VCaP (cell line): Measurements from ENCODE around the gene HNRNPH3.

Source experiments
- H3K27ac ChIP-seq: fragments of 450-650 bp; 2 replicates; pipeline ENCODE4 v1.5.1; 2017
- CTCF ChIP-seq: fragments of 450-650 bp; conservative IDR thresholded peaks from 2 replicates; pipeline ENCODE4 v1.5.1; 2017; ENCODE audit warnings: mild to moderate bottlenecking, moderate library complexity

The HNRNPH3 gene

DNA sequence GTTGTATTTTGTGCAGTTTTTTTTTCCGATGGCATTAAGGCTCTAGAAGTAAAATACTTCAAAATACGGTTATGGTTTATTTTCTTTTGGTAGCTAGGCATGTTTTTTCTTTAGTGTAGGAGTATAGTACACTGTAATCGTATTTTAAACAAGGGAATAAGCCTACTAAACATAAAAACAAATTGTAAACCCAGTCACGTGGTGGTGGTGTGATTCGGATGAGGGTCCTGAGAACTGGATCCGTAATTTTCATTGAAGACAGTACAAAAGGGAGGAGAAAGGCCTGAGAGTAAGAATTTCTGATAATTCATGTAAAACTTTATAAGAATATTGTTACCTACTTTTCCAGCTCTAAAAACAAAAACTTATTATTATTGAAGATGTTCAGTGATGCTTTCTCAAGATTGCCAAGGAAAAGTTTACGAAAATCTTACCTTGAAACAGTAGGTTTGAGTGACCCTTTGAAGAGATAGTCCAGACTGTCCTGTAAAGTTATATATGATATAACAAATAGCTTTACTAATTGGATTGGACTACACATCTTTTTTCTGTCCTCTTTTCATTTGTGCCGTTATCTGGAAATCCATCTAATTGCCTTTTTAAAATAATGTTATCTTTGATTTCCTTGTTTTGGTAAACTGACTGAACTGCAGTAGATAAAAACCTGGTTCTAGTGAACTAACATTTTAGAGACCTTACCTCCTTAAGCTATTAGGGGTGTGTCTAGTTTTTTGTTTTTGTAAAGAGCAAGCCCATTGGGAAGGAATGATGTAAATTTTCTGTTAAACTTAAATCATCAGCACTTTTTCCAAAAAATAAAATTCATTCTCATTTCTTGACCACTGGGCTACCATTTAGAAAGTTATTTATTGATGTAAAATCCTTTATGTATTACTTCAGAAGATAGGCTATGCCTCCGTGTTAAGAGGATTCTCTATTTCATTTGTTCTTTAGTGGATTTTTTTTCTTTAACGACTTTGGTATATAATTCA is 1.9 kb downstream of the HNRNPH3 start:
- H3K27ac ChIP-seq: peak overlapping the region; percentile 98

GRCh38 chr10:68334672-68335467 is 3.0 kb downstream of the HNRNPH3 start:
- TF ChIP-seq CTCF: no peak
- peak overlapping the region; percentile 98 for H3K27ac ChIP-seq

More for the DNA sequence above, 1.9 kb downstream of the HNRNPH3 start:
- TF ChIP-seq CTCF: no peak

DNA sequence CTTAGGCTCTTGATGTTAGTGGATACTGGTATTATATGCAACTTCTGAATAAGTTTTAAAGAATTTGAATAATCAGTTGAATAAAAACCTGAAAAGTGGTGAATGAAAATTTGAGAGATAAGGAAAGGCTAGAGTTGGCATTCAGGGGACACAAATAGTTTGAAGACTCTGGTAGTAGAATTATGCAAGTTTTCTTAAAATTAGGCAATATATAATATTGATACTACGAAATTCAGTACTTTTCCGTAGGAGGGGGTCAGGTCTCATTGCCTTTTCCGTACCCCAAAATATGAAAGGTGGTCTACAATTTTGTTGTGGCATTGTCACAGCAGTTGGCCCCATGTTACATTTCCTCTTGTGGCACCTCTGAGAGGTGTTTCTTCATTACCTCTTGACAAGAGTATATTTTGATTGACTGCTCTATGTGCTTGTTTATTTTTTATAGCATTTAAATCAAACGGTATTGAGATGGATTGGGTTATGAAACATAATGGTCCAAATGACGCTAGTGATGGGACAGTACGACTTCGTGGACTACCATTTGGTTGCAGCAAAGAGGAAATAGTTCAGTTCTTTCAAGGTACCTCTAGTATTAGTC is 5.0 kb downstream of the HNRNPH3 start:
- H3K27ac ChIP-seq: peak overlapping the region; percentile 98; the same call in 1 of the 2 replicates
- no peak for TF ChIP-seq CTCF

- H3K27ac ChIP-seq: no peak overlapping the region
These were observed 8.7 kb downstream of the HNRNPH3 start for GRCh38 chr10:68340358-68341080.

GRCh38 chr10:68342909-68343516 is 11.1 kb downstream of the HNRNPH3 start:
- H3K27ac ChIP-seq: no peak overlapping the region
- no peak for TF ChIP-seq CTCF

More at GRCh38 chr10:68340358-68341080, 8.7 kb downstream of the HNRNPH3 start:
- no peak for TF ChIP-seq CTCF

- no peak for TF ChIP-seq CTCF
- H3K27ac ChIP-seq: no peak overlapping the region
These were observed 13.8 kb downstream of the HNRNPH3 start for GRCh38 chr10:68345621-68346020.
